T-helper 2 cell treated with Interferon-gamma antibody and Interleukin-4, amounts not matched to agents 5 μg/mL and 100 μg/mL, for 36 hours (primary cell): ENCODE measurements around the gene AKAP13.
"Not testable (repeated sequence)": the region's sequence is repeated elsewhere in the genome, so short reads cannot be mapped to it uniquely, and the experiment has no call there.

Experiments
- DNase-seq: peaks from one replicate; pipeline ENCODE4 v3.0.0; 2021; ENCODE audit warnings: low spot score
- H3K27ac Mint-ChIP-seq: one replicate; pipeline ENCODE4 v1.8.0; 2021; ENCODE audit warnings: mild to moderate bottlenecking, mixed read lengths
- H3K27me3 Mint-ChIP-seq: one replicate; pipeline ENCODE4 v1.8.0; 2021; ENCODE audit warnings: low read depth, mixed read lengths
- H3K36me3 Mint-ChIP-seq: one replicate; pipeline ENCODE4 v1.8.0; 2021; ENCODE audit warnings: low read depth, mixed read lengths
- H3K4me1 Mint-ChIP-seq: one replicate; pipeline ENCODE4 v1.8.0; 2021; ENCODE audit warnings: low read depth, mixed read lengths
- H3K4me3 Mint-ChIP-seq: one replicate; pipeline ENCODE4 v1.8.0; 2022; ENCODE audit warnings: mild to moderate bottlenecking, moderate library complexity, mixed read lengths
- H3K9me3 Mint-ChIP-seq: one replicate; pipeline ENCODE4 v1.8.0; 2021; ENCODE audit warnings: mixed read lengths

AKAP13 gene

DNA sequence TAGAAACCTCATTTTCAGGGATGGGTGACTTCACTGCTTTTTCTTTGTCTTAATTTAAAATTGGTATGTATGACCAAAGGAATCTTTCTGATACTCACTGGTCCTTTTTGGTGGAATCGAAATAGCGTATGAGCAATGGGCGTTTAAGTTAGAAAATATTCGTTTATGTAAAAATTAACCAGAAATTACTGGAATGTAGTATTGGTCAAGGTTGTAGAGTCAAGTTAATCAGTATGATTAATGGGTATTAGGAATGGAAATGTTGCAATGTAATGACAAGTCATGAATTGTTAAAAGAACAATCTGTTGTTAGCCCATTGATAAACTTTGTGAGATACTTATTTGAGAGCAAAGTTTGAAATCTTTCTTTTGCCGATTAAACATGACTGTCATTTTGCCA is 36.9 kb downstream of the AKAP13 start:
- DNase-seq = no peak
- Mint-ChIP-seq H3K9me3 (no peaks in the 10 kb centered on the region), H3K27me3 (no peaks in the 10 kb centered on the region), H3K4me3 (no peak overlapping the region), H3K36me3 (peaks cover 4% of the 10 kb centered on the region), H3K4me1 (peaks cover 46% of the 10 kb centered on the region), H3K27ac (no peak overlapping the region)

GRCh38 chr15:85419161-85419560 is 38.8 kb downstream of the AKAP13 start:
- H3K27ac Mint-ChIP-seq = no peak overlapping the region
- H3K36me3 Mint-ChIP-seq = peaks cover 4% of the 10 kb centered on the region
- H3K4me3 Mint-ChIP-seq = no peak overlapping the region
- no peak for DNase-seq
- H3K9me3 Mint-ChIP-seq = no peaks in the 10 kb centered on the region
- peaks cover 40% of the 10 kb centered on the region for H3K4me1 Mint-ChIP-seq
- no peaks in the 10 kb centered on the region for H3K27me3 Mint-ChIP-seq

DNA sequence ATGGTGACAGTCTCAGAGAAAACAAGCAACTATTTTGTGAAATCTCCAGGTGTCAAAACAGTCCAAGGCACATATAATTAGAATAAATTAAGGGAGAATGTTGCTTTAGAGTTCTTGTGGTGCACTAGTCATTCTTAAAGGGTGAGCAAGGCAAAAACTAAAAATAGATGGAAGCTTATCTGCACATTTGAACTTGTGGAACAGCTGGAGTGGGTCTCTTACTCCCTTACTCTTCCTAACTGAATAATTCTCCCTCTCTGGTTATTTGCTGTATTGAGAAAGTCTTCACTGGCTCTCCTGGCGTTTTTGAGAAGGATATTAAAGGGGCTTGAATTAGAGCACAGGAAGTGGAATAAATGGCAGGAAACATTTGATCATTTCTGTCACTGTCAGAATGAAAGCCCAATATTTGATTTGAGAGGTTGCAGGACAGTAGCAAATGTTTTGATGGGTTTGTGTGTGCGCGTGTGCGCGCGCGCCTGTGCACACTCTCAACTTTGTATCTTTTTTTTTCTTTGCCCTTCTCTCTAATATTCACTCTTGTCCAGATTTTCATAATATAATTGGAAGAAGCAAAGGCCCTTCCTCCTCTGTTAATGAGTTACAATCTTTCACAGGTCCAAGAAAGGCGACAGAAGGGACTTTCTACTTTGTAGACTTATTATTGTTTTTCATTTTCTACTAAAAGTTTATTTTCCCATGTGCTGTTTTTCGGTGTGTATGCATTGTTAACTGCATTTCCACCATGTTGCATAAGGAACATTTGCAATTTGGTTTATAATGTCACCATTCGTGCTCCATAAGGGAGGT is 40.9 kb downstream of the AKAP13 start:
- no peaks in the 10 kb centered on the region for H3K9me3 Mint-ChIP-seq
- no peaks in the 10 kb centered on the region for H3K36me3 Mint-ChIP-seq
- H3K27ac Mint-ChIP-seq = no peak overlapping the region
- no peaks in the 10 kb centered on the region for H3K27me3 Mint-ChIP-seq
- H3K4me1 Mint-ChIP-seq = peaks cover 40% of the 10 kb centered on the region
- no peak for DNase-seq
- H3K4me3 Mint-ChIP-seq = no peak overlapping the region

GRCh38 chr15:85422607-85423006 is 42.2 kb downstream of the AKAP13 start:
- Mint-ChIP-seq H3K36me3 (no peaks in the 10 kb centered on the region), H3K9me3 (no peaks in the 10 kb centered on the region), H3K4me3 (no peak overlapping the region), H3K27me3 (no peaks in the 10 kb centered on the region), H3K4me1 (peaks cover 42% of the 10 kb centered on the region), H3K27ac (no peak overlapping the region)
- DNase-seq = no peak

DNA sequence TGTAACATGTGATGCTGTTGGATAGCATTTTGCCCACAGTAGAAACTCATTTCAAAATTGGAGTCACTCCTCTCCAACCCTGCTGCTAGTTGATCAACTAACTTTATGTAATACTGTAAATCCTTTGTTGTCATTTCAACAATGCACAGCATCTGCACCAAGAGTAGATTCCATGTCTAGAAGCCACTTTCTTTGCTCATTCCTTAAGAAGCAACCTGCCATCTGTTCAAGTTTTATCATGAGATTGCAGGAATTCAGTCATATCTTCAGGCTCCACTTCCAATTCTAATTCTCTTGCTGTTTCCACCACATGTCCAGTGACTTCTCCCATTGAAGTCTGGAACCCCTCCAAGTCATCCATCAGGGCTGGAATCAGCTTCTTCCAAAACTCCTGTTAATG is 42.9 kb downstream of the AKAP13 start:
- no peak for DNase-seq
- no peak overlapping the region for H3K4me3 Mint-ChIP-seq
- H3K27ac Mint-ChIP-seq = no peak overlapping the region
- H3K4me1 Mint-ChIP-seq = peaks cover 42% of the 10 kb centered on the region
- H3K9me3 Mint-ChIP-seq = no peaks in the 10 kb centered on the region
- no peaks in the 10 kb centered on the region for H3K27me3 Mint-ChIP-seq
- H3K36me3 Mint-ChIP-seq = no peaks in the 10 kb centered on the region

- Mint-ChIP-seq H3K9me3 (no peaks in the 10 kb centered on the region), H3K4me1 (peaks cover 40% of the 10 kb centered on the region), H3K27ac (no peak overlapping the region), H3K4me3 (no peak overlapping the region), H3K36me3 (no peaks in the 10 kb centered on the region), H3K27me3 (no peaks in the 10 kb centered on the region)
- no peak for DNase-seq
Observed at GRCh38 chr15:85424154-85424553, 43.8 kb downstream of the AKAP13 start.

DNA sequence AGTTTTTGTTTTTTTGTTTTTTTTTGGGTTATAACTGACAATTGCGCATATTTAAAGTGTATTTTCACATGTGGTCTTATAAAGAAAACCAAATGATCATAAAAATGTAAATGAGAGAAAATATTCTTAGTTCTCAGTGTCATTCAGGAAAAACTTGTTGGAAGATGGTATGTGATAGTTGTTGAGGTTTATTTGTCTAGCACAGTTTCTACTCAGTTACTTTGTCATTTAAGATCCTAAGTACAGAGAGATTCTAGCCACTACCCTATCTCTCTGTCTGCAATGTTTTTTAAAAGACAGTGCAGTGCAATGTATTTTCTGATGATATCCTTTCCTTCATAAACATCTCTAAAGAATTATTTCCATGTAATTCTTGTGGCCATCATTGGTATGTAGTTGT is 46.1 kb downstream of the AKAP13 start:
- no peak overlapping the region for H3K4me3 Mint-ChIP-seq
- no peak overlapping the region for H3K27ac Mint-ChIP-seq
- H3K4me1 Mint-ChIP-seq = peaks cover 37% of the 10 kb centered on the region

GRCh38 chr15:85427286-85428028 is 47.1 kb downstream of the AKAP13 start:
- no peak overlapping the region for H3K4me3 Mint-ChIP-seq
- peaks cover 29% of the 10 kb centered on the region for H3K4me1 Mint-ChIP-seq
- H3K27ac Mint-ChIP-seq = no peak overlapping the region
- DNase-seq = no peak
- no peaks in the 10 kb centered on the region for H3K9me3 Mint-ChIP-seq
- H3K27me3 Mint-ChIP-seq = no peaks in the 10 kb centered on the region
- peaks cover 2% of the 10 kb centered on the region for H3K36me3 Mint-ChIP-seq

More for the DNA sequence above, 46.1 kb downstream of the AKAP13 start:
- Mint-ChIP-seq H3K36me3 (no peaks in the 10 kb centered on the region), H3K9me3 (no peaks in the 10 kb centered on the region), H3K27me3 (no peaks in the 10 kb centered on the region)
- DNase-seq = no peak

DNA sequence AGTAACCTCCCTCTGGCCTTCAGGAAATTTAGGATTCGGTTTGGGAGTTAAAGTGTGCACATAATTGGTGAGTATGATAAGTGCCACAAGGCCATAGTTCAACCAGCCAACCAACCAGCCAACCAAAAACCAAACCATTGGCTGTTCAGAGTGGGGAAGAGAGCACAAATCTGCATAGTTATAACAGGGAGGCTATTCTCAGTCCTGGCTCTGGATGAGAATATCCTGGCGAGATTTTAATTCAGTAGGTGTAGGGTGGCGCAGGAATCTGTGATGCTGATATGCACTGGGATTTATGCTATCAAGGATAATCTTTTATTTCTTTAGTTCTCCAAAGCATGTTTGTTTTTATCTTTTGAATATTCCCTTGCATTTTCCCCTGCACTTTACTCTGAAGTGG is 49.1 kb downstream of the AKAP13 start:
- no peak overlapping the region for H3K4me3 Mint-ChIP-seq
- DNase-seq = no peak
- no peaks in the 10 kb centered on the region for H3K9me3 Mint-ChIP-seq
- no peak overlapping the region for H3K27ac Mint-ChIP-seq
- peaks cover 18% of the 10 kb centered on the region for H3K4me1 Mint-ChIP-seq
- peaks cover 2% of the 10 kb centered on the region for H3K36me3 Mint-ChIP-seq
- H3K27me3 Mint-ChIP-seq = no peaks in the 10 kb centered on the region

GRCh38 chr15:85430406-85431204 is 50.2 kb downstream of the AKAP13 start:
- Mint-ChIP-seq H3K36me3 (peaks cover 2% of the 10 kb centered on the region), H3K4me1 (peaks cover 15% of the 10 kb centered on the region), H3K27ac (no peak overlapping the region), H3K9me3 (no peaks in the 10 kb centered on the region), H3K4me3 (no peak overlapping the region), H3K27me3 (no peaks in the 10 kb centered on the region)
- peak; percentile 35 for DNase-seq

GRCh38 chr15:85439996-85440395 is 59.6 kb downstream of the AKAP13 start:
- Mint-ChIP-seq H3K4me1 (peaks cover 27% of the 10 kb centered on the region), H3K27ac (no peak overlapping the region), H3K36me3 (peaks cover 2% of the 10 kb centered on the region), H3K27me3 (no peaks in the 10 kb centered on the region), H3K4me3 (no peak overlapping the region), H3K9me3 (no peaks in the 10 kb centered on the region)
- no peak for DNase-seq

- H3K36me3 Mint-ChIP-seq = peaks cover 2% of the 10 kb centered on the region
- peaks cover 27% of the 10 kb centered on the region for H3K4me1 Mint-ChIP-seq
- no peaks in the 10 kb centered on the region for H3K9me3 Mint-ChIP-seq
- no peak overlapping the region for H3K27ac Mint-ChIP-seq
- H3K4me3 Mint-ChIP-seq = no peak overlapping the region
- DNase-seq = no peak
- H3K27me3 Mint-ChIP-seq = no peaks in the 10 kb centered on the region
Observed at GRCh38 chr15:85440451-85440850, 60.0 kb downstream of the AKAP13 start.

- H3K9me3 Mint-ChIP-seq, H3K36me3 Mint-ChIP-seq: not testable (repeated sequence)
- peaks cover 27% of the 10 kb centered on the region for H3K4me1 Mint-ChIP-seq
Observed at GRCh38 chr15:85441854-85442253, 61.5 kb downstream of the AKAP13 start.

GRCh38 chr15:85443046-85443445 is 62.6 kb downstream of the AKAP13 start:
- no peak overlapping the region for H3K4me3 Mint-ChIP-seq
- peaks cover 12% of the 10 kb centered on the region for H3K9me3 Mint-ChIP-seq
- H3K36me3 Mint-ChIP-seq = peaks cover 13% of the 10 kb centered on the region
- peaks cover 27% of the 10 kb centered on the region for H3K4me1 Mint-ChIP-seq
- no peak for DNase-seq
- no peaks in the 10 kb centered on the region for H3K27me3 Mint-ChIP-seq
- no peak overlapping the region for H3K27ac Mint-ChIP-seq

More at GRCh38 chr15:85441854-85442253, 61.5 kb downstream of the AKAP13 start:
- H3K4me3 Mint-ChIP-seq, H3K27ac Mint-ChIP-seq, DNase-seq, H3K27me3 Mint-ChIP-seq: not testable (repeated sequence)
